SU-DHL-6 (cell line): ENCODE measurements around the gene CDCA7.

Experiments
- CTCF ChIP-seq: fragments of 200-600 bp; sonication (generic); IDR thresholded peaks from one replicate; pipeline ENCODE4 v1.5.1; 2017; ENCODE audit warnings: antibody characterized with exemption, mild to moderate bottlenecking, low read length, moderate library complexity; ENCODE audit not compliant: insufficient read depth, poor library complexity, severe bottlenecking
- EZH2phosphoT487 ChIP-seq: fragments of 200-600 bp; sonication (generic), shearing (Covaris generic); conservative IDR thresholded peaks from 2 replicates; pipeline ENCODE4 v1.6.1; 2018; ENCODE audit warnings: mild to moderate bottlenecking, antibody characterized with exemption, low read length, moderate library complexity, mixed read lengths

GRCh38 chr2:173353556-173353955 lies 1.1 kb upstream of the CDCA7 start:
- TF ChIP-seq CTCF (no peak), EZH2phosphoT487 (no peak)
